C1 segment of cervical spinal cord (tissue), 14 donors: ENCODE results near the gene SLC35B4.
A peak's percentile ranks its signal among the peaks of the same experiment; 100 is the strongest.
"Not testable (repeated sequence)": the region's sequence is repeated elsewhere in the genome, so short reads cannot be mapped to it uniquely, and the experiment has no call there.

ENCODE experiments used
- DNase-seq, 14 donors: peaks; one replicate each; lab custom pipeline; 2025; lab: John Stamatoyannopoulos, UW

SLC35B4 gene

GRCh38 chr7:134332892-134333291 lies 16.2 kb upstream of the SLC35B4 start:
- DNase-seq = no peak

- no peak for DNase-seq
These were observed 14.7 kb upstream of the SLC35B4 start for GRCh38 chr7:134331393-134331792.

DNA sequence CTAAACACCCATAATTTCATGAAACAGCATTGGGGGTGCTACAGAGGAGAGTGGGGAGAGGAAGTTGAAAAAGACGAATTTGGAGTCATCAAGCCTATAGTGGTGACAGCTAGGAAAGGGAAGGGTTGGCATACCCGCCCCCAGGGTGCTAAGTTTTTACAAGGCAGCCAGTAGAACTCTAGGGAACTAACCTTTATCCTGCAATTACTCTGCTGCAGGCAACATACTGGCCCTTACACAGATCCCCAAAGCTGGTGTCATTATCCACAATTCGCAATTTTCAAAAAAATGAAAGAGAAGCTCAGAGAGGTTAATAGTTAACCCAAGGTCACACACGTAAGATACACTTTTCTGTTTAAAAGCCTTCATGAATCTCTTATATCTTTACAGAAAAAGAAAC lies 14.2 kb upstream of the SLC35B4 start:
- DNase-seq = no peak

GRCh38 chr7:134329614-134330346 lies 13.1 kb upstream of the SLC35B4 start:
- DNase-seq = no peak

- DNase-seq = no peak
These were observed 12.2 kb upstream of the SLC35B4 start for GRCh38 chr7:134328900-134329299.

DNA sequence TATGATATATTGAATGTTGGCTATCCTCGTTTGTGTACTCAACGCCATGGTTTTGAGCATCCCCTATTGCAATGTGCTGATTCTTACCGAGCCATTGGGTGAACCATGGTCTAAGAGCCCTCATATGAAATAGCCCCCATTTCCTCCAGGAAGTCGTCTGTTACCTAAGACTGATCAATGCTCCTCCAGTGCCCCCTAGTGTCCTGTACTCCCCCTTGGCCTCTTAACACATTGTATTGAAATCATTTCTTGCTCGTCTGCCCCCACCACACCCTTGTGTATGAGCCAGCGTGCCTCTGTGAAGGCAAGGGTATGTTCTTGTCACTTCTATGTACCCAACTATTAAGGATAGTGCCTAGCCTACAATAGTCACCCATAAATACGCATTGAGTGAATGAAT lies 11.2 kb upstream of the SLC35B4 start:
- DNase-seq = peak in 8 of 14 donors; percentile 0 to 26 (median 6)

GRCh38 chr7:134324107-134324506 lies 7.4 kb upstream of the SLC35B4 start:
- no peak for DNase-seq

DNA sequence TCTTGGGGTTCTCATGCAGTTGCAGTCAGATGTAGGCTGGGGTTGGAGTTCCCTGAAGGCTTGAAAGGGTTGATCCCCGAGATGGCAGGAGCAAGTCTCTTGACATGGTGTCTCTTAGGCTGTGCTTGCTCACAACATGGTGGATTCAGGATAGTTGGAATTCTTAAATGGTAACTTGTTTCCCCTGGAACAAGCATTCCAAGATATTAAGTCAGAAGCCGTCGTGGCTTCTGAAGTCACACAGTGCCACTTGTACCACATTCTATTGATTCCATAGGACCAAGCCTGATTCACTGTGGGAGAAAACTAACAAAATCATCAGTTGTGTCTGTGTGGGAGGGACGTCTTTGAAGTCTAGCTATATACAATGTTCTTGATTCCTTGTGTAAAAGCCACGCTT lies 3.5 kb upstream of the SLC35B4 start:
- DNase-seq = no peak

- DNase-seq = no peak
These were observed 1.7 kb upstream of the SLC35B4 start for GRCh38 chr7:134318443-134318842.

- DNase-seq = no peak
These were observed 704 bp upstream of the SLC35B4 start for GRCh38 chr7:134317434-134317833.

DNA sequence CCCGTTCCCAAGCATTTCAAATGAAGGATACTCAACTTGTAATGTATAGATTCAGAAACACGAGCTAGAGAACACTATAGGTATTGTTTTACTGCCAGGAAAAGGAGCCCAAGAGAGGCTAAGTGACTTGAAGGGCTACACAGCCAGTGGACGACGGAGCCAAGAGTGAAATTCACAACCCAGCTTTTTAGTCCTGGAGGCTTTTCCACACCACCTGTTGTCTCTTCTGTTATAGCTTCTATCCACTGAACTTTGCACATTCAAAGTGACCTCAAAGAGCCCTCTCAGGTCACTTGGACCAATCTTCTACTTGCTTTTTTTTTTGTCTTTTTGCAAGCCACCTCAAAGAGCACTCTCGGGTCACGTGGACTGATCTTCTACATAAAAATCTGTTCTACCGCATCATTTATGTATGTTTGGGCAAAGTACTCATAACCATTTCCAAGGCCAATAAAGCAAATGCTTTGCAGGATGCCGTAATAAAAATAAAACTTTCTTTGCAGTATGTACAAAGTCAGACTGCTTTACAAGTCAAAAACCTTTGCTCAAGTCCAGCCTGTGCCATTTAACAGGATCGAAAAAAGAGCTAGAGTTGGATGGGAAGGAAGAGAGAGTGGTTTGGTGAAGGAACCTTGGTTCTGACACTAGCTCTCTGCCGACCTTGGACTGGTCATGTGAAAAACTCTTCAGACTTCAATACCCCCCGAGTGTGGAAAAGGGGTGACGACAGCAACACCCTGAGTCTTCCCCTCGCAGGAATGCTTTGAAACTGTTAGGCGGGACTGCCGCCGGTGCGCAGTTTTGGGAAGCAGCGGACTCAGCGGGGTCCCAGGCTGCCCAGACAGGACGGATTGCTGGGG lies 821 bp downstream of the SLC35B4 start:
- peak in 4 of 14 donors; percentile 46 to 76 (median 60) for DNase-seq

- no peak for DNase-seq
These were observed 3.2 kb downstream of the SLC35B4 start for GRCh38 chr7:134313543-134313942.

GRCh38 chr7:134312717-134313116 lies 4.0 kb downstream of the SLC35B4 start:
- no peak for DNase-seq

- no peak for DNase-seq
These were observed 4.9 kb downstream of the SLC35B4 start for GRCh38 chr7:134311807-134312206.

- no peak for DNase-seq
These were observed 8.2 kb downstream of the SLC35B4 start for GRCh38 chr7:134308548-134308947.

DNA sequence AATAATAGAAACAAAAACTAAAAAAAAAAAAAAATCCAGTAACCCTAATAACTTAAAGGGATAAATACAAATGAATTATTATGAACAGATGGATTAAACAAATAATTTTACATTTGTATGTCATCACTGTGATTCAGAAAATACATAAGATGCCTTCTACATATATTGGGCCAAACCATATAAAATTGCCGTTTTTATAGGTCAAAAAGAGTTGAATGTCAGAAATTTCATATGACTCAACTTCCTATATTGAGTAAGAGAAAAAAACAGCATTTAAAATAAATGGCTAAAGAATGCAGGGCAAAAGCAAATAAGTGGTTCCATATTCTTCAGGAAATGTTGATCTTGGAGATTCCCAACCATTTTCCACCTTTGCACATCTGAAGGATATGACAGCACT lies 9.4 kb downstream of the SLC35B4 start:
- no peak for DNase-seq

DNA sequence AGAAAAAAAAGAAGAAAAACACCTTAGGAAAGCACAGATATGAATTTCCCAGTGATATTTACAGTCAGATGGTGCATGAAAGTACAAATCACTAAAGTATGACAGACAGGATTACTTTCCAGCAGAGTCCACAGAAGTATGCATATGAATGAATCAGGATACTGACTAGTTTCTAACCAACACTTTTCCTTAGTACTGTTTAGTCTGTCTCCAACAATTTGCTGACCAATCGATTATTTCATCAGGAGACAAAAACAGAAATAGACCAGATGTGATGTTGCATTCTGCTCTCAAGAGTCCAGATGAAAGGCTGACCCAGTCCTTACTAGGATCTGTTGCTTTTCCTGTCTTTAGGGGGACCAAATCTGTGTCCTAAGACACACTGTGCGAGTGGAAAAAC lies 14.6 kb downstream of the SLC35B4 start:
- no peak for DNase-seq

- no peak for DNase-seq
These were observed 15.1 kb downstream of the SLC35B4 start for GRCh38 chr7:134301592-134301991.

DNA sequence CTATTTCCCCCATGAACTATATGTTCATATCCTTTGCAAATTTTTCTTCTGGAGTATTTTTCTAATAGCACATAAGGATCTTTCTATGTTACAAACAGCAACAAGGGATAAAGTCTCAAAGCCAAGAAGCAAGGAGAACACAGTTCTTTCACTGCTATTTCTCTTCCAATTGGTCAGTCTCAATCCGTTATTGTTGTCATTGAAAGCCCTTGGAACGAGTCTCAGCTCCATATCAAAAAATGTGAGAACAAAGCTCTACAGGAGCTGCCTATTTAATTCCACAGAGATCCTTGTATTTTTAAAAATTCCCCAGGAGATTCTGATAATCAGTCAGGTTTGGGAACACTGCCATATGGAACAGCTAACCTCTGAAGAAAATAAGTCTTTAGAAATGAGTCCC lies 15.7 kb downstream of the SLC35B4 start:
- peak in 1 of 14 donors; percentile 22 for DNase-seq

DNA sequence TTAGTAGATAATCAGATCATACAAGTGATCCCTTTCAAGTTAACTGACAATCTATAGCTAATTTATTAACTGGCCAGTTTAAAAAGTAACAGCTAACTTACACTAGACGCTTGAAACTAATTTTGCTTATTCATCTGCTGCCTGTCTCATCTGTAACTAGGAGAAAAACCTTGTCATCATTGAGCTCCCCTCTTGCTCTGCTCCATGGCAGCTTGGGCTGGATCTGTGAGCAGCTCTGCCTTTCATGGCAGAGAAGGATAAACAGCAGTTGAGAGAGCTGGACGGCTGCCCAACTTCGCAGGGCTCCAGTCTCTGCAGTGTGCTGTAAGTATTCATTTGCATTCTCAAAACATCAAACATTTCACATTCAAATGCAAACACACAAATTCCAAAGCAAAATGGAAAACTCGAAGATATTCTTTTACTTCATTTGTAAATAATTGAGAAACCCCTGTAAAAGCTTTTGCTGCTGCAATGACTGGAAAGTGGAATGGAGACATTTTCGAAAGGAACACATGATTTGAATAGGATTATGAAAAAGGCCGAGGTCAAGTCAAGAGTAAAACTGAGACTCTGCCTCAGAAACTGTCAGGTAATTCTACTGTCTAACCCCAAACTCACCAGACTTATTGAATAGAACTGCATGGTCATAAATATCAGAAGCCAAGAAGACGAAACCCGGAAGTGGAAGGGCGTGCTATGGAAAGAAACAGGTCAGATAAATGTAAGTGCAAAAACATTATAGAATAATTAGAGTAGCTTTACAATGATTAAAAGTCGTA lies 17.6 kb downstream of the SLC35B4 start:
- peak in 12 of 14 donors; percentile 20 to 81 (median 52) for DNase-seq

GRCh38 chr7:134297489-134297888 lies 19.2 kb downstream of the SLC35B4 start:
- DNase-seq = no peak

- not testable (repeated sequence) for DNase-seq
These were observed 20.7 kb downstream of the SLC35B4 start for GRCh38 chr7:134295982-134296381.
